Anterior cingulate cortex (tissue), 58 donors: ENCODE measurements around the gene PLXND1.
"Not testable (repeated sequence)": the region's sequence is repeated elsewhere in the genome, so short reads cannot be mapped to it uniquely, and the experiment has no call there.

Experiments
- DNase-seq, 58 donors: peaks; one replicate each; lab custom pipeline; 2025; lab: John Stamatoyannopoulos, UW

The PLXND1 gene, protein sequence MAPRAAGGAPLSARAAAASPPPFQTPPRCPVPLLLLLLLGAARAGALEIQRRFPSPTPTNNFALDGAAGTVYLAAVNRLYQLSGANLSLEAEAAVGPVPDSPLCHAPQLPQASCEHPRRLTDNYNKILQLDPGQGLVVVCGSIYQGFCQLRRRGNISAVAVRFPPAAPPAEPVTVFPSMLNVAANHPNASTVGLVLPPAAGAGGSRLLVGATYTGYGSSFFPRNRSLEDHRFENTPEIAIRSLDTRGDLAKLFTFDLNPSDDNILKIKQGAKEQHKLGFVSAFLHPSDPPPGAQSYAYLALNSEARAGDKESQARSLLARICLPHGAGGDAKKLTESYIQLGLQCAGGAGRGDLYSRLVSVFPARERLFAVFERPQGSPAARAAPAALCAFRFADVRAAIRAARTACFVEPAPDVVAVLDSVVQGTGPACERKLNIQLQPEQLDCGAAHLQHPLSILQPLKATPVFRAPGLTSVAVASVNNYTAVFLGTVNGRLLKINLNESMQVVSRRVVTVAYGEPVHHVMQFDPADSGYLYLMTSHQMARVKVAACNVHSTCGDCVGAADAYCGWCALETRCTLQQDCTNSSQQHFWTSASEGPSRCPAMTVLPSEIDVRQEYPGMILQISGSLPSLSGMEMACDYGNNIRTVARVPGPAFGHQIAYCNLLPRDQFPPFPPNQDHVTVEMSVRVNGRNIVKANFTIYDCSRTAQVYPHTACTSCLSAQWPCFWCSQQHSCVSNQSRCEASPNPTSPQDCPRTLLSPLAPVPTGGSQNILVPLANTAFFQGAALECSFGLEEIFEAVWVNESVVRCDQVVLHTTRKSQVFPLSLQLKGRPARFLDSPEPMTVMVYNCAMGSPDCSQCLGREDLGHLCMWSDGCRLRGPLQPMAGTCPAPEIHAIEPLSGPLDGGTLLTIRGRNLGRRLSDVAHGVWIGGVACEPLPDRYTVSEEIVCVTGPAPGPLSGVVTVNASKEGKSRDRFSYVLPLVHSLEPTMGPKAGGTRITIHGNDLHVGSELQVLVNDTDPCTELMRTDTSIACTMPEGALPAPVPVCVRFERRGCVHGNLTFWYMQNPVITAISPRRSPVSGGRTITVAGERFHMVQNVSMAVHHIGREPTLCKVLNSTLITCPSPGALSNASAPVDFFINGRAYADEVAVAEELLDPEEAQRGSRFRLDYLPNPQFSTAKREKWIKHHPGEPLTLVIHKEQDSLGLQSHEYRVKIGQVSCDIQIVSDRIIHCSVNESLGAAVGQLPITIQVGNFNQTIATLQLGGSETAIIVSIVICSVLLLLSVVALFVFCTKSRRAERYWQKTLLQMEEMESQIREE (N-terminal part only)

DNA sequence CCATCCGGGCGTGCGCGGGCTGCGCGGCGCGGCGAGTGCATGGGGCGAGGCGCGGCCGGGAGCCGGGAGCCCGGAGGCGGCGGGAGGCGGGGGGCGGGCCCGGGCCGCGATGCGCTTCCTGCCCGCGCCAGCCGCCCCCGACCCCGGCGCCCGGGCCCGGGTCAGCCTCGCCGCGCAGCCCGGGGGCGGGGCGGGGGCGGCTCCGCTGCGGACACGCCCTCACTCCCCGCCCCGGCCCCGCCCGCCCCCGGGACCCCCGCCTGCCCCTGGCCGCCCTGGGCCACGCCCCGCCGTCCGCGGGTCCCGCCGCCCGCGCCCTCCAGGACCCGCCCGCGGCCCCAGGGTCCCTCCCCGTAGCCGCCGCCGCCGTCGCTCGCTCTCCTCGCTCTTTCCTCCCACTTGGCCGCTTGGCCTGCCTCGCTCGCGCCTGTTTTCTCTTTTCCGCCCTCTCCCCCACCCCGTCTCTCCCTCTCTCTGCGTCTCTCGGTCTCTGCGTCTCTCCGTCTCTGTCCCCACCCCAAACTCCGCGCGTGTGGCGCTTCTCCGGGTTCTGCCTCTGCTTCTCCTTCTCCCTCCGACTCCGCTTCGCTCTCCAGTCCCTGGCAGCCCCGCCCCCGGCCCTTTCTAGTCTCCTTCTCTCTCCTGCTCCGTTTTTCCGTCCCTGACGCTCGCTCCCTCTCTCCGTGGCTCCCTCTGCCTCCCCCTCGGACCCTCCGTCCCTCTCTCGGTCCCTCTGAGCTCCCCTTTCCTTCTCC is at the start of gene PLXND1:
Gene PLXND1, minus strand, starts transcription at position 41 of the 755 bp plus-strand sequence. Its CDS starts 37 bp downstream, at position 4.
- peak in 49 of 58 donors; percentile 19 to 76 (median 54) for DNase-seq

DNA sequence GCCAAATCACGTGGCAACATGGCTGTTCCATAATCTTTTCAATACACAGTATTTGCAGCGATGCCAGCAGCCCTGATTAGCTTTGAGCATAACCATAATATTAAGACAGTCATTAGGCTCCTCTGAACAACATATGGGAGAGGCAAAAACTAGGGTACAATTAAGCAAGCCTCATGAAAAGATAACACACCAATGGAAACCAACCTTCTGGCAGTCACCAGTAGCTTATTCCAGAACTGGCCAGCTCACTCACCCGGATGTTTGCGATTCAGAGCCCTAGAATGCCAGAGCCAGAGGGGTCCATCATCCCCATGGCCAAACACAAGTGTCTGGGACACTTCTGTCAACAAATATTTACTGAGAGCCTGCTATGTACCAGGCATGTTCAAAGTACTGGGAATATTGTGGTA is 48.8 kb upstream of the PLXND1 start:
- no peak for DNase-seq

DNA sequence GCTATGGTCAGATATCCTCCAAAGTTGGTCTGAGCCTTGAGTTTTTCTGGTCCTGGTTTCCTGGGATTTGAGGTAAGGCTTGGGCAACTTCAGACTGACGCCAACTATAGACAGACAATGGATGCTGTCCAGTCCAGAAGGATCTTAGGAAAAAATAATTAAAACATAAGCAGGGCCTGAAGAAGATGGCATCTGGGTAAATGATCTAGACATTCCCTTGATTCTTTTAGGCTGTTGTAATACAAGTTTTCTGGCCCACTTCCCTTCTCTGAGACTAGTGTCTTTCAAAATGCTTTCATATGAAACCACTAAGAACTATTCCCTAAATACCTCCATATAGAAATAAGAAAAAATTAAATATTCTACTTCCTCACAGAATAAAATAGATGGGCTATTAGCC is 47.7 kb upstream of the PLXND1 start:
- DNase-seq: no peak

DNA sequence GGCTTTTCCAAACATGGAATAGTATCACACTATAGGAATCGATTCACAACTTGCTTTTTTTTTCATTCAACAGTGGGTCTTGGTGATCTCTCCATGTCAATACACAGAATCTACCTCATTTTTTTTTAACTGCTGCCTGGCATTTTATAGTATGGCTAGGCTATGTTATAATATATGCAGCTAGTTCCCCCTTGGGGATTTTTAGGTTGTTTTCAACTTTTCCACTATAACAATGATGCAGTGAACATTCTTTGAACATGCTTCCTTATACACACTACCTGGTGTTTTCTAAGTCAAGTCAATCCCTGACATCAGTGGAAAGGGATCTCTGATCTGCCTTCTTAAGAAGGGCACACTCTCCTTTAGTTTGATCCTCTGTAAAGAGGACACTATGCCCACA is 46.5 kb upstream of the PLXND1 start:
- no peak for DNase-seq

DNA sequence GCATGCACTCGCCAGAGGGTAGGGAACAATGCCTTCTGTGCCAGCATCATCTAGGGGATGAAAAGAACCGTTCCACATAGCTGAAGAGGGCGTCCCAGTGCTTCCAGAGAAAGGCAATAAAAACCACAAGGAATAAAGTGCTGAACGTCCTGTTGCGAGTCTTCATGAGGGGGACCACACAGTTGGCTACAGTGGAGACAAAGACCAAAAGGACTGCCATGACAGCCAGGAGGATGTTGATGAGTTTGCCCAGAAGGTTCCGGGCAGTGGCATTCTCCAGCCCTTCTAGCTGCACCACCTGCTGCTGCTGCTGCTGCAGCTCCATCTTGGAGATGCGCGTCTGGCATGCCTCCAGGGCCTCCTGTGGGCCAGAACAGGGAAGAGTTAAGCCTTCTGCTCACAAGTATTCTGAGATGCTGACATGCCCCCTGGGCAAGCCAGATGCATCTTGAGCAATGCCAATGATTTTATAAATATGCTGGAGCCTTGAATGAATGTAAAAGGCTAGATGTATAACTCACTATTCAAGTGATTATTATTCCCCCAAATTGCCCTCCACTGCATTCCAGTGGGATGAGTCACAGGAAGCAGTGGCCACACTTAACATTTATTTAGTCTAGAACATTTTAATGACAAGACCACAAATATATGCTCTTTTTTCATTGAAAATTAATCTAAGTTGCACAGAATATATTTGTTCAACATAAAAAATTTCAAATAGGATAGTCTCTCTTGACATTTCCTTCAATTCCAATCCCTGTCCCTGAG is 45.1 kb upstream of the PLXND1 start:
- peak in 30 of 58 donors; percentile 2 to 68 (median 30) for DNase-seq

DNA sequence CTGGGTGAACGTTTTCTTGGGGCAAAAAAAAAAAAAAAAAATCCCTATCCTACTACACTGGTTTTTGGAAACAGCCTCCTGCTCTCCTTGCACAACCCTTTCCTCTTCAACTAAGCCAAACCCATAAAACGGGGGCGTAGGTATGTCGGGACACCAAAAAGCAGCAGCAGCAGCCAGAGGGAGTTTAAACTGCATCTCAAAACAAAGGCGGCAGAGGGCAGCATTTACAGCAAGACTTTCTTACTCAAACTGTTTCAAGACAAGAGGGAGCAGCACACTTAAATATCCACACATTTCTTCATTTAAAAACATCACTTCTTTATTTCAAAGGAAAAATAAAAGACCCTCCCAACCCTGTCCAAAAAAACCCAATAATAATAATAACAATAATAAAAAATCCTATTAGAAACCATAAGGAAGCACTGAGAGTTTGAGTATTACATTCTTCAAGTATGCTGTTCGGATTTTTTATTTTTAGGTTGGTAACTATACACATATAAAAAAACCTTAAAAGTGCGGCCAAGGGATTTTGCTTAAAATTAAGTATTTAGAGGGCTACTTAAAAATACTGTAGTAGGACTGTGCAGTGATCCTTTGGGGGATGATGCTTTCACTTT is 43.9 kb upstream of the PLXND1 start:
- peak in 51 of 58 donors; percentile 4 to 70 (median 35) for DNase-seq

DNA sequence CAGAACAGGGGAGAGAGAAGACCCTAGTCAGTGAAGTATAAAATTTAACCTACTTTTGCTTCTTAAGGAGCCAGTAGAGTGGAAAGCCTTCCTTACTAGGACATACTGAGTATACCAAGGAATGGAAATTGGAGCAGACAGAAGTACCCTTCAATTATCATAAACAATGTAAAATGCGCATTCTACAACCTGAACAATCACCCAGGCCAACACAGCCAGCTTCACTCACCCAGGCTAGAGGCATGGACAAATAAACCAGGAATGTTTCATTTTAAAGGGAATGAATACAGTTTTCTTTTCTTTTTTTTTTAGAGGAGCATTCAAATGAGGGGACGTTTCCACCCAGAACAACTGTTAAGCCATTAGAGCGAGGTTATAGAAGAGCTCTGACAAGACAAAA is 41.9 kb upstream of the PLXND1 start:
- no peak for DNase-seq

DNA sequence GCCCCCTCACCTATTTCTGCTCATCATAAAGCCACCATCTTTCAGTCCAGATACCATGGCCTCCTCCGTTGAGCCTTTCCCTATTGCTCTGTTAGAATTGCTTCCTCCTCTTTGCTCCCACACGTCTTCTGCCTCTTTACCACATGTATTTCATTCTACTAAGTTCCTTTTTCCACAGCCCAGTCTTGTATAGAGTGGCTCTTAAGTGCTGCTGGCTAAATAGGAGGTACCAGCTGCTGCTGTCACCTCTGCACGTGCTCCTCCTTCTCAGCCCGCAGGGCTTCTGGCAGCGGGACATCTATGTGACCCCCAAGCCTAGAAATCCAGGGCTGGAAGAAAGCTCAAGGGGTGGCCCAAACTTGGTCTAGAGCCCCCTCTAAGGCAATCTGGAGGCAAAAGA is 38.8 kb upstream of the PLXND1 start:
- DNase-seq: no peak

DNA sequence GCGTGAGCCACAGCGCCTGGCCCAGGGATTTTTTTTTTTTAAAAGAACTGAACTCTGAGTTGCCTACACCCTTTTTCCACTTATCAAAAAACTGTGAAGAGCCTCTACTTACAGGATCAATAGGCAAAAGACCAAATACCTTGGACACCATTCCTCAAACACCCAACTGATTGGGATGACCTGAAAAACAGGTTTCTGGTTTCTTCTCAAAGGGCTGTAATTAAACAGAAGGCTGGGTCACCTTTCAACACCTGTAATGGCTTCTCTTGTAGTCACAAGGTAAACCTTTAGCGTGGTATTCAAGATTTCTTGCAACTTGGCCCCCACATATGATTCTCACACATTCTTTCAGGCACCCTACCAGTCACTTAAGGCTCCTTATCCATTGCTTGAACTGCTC is 38.4 kb upstream of the PLXND1 start:
- DNase-seq: no peak

DNA sequence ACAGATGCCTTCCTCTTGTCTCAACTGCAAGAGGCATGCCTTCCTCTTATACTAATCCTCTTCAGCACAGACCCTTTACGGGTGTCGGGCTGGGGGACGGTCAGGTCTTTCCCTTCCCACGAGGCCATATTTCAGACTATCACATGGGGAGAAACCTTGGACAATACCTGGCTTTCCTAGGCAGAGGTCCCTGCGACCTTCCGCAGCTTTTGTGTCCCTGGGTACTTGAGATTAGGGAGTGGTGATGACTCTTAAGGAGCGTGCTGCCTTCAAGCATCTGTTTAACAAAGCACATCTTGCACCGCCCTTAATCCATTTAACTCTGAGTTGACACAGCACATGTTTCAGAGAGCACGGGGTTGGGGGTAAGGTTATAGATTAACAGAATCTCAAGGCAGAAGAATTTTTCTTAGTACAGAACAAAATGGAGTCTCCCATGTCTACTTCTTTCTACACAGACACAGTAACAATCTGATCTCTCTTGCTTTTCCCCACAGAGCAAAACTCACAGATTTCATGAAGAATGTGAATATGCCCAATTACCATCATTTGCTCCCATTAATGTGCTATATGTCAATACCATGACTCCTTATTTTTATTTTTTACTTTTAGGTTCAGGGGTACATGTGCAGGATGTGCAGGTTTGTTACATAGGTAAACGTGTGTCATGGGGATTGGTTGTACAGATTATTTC is 35.2 kb upstream of the PLXND1 start:
- DNase-seq: not testable (repeated sequence)

DNA sequence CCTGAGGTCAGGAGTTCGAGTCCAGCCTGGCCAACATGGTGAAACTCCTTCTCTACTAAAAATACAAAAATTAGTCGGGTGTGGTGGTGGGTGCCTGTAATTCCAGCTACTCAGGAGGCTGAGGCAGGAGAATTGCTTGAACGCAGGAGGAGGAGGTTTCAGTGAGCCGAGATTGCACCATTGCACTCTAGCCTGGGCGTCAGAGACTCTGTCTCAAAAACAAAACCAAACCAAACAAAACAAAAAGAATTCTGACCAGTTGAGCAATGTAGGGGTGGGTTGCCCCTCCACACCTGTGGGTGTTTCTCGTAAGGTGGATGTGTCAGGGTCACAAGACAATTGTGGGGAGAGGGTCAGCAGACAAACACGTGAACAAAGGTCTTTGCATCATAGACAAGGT is 34.5 kb upstream of the PLXND1 start:
- not testable (repeated sequence) for DNase-seq

DNA sequence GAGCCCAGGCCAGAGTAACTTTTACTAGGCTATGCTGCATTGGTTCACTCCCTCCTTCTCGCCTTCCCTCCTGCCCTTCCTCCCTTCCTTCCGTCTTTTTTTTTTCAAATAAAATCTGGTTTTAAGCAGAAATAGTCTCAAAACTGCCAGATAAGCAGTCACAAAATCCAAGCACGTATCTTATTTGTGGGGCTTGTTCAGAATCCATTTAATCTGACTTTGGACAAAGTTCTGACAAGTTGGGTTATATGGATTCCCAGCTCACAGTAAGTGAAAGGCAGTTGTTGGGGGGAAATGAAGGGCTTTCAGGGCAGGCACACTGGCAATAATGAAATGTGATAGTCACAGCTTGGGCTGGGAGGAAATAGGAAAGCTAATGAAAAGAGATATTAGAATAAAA is 32.0 kb upstream of the PLXND1 start:
- DNase-seq: no peak

DNA sequence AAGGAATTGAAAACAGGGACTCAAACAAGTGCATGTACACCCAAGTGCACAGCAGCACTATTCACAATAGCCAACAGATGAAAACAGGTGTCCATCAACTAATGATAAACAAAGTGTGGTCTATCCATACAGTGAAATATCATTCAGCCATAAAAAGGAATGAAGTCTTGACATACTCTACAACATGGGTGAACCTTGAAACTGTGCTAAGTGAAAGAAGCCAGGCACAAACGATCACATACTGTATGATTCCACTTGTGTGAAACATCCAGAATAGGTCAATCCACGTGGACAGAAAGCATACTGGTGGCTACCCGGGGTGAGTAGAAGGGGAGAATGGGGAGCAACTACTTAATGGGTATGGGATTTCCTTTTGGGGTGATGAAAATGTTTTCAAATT is 29.6 kb upstream of the PLXND1 start:
- no peak for DNase-seq

DNA sequence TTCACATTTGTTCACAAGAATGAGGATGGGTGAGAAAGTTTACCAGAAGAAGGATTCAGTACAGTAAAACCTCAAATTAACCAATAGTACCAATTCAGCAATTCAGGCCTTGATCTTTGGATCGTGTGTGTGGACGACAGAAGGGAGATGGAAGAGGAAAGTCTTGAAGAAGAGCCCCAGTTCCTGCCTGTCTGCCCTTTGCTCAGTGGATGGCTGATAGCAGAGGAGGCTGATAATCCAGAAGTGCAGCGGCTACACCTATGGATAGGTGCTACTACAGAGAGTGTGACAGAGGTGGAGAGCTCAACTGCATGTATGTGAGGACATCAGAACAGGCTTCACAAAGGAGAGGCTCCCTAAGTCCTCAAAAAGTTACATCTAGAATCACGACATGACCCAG is 29.2 kb upstream of the PLXND1 start:
- DNase-seq: no peak

DNA sequence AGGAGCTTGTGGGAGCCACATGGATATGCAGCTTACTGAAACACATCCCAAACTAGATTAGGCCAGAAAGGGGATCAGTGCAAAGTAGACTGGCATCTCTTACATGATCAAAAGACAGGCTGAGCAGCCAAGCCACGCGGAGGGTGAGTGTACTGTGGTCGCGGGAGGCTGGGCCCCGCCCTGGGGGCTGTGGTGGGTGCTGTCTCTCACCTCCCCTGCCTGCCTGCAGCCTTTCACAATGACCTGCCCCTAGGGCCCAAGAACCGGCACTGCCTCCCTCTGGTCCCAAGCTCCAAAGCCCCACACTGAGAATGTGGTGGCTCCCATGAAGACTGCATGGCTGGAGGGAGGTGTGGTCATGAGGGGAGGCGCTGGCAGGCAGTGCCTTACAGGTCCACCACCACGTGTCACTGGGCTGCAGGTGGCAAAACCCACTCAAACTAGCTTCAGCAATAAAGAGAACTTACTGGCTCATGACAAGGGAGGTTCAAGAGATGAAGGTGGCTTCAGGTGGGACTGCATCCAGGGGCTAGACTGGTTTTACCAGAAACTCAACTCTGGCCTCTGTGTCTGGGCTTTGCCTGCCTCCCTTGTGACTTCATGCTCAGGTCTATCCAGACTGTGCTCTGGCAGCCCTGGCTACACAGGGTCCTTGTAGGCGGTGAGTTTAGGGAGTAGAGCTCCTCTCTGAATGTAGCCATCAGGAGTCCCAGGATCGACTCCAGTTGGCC is 27.4 kb upstream of the PLXND1 start:
- no peak for DNase-seq

DNA sequence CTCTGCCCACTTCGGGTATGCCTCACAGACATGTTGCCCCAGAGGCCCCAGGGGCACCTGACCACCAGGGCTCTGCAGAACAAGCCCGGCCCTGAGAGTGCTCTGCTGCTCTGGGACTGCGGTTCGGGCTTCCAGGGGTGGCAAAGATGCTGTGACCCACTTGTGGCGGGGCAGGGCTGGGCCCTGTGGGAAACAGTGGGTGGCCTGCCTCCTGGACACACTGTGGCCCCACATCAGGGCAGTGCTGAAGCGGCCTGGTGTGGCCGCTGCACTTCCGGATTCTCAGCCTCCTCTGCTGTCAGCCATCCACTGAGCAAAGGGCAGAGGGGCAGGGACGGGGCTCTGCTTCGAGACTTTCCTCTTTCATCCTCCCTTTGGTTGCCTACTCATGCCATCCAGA is 26.5 kb upstream of the PLXND1 start:
- no peak for DNase-seq

DNA sequence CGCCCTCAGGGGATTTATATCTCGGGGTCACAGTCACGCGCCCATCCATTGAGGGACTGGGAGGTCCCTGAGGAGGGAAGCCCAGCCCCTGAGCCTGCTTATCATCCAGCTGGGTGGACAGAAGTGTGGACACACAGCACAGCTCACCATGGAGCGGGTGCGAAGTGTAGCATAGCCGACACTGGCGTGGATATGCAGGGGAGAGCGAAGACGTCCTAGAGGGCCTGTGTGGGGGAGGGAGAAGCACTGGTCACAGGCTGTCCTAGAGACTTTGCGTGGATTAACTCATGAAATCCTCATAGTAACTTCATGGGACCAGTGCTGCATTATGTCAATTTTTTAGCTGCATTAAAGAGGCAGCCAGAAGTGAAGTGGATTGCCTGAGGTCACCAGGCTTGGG is 26.1 kb upstream of the PLXND1 start:
- no peak for DNase-seq
